ENCODE measurements around the gene C16orf74. TPM values are rescaled to one million over a fixed set of nuclear protein-coding genes. Genes with fewer than 3 reads are reported as not detected.

C16orf74 gene
- total and polyA plus RNA-seq, 2 donors (not counting 1 experiment from before 2014, with no cell fraction given), result 73.0 to 83.3 TPM

- no peak for TF ChIP-seq CTCF (IDR thresholded peaks at IDR 0.05)
- no peak for TF ChIP-seq EZH2 (IDR thresholded peaks at IDR 0.05; ENCODE audit: borderline replicate concordance, insufficient read depth, low read depth, low read length, poor library complexity, severe bottlenecking)
- DNase-seq (no peak), ATAC-seq (ENCODE audit: low read depth) (no peak)
- no peak overlapping the region for H2AFZ ChIP-seq (ENCODE audit: insufficient read depth, low read depth, low read length, poor library complexity, severe bottlenecking)
- H3K9me3 ChIP-seq (ENCODE audit: control extremely low read depth in 1 of 3, control insufficient read depth in 2 of 3, insufficient read depth in 1 of 3, low read length in 2 of 3), result no peaks in the 10 kb centered on the region
- H3K4me2 ChIP-seq (replicated peaks; ENCODE audit: low read depth, low read length, poor library complexity, severe bottlenecking), result no peak overlapping the region
- Mint-ChIP-seq H3K27me3 (no peaks in the 10 kb centered on the region), H3K9me3 (ENCODE audit: insufficient read depth) (no peaks in the 10 kb centered on the region), H3K4me1 (peaks cover 26% of the 10 kb centered on the region), H3K27ac (no peak overlapping the region), H3K4me3 (no peak overlapping the region)
- H3K79me2 ChIP-seq (ENCODE audit: control insufficient read depth, insufficient read depth, low read length), result peaks cover 15% of the 10 kb centered on the region
- 99% methylated on average over 5 of the region's 8 CpGs for WGBS (ENCODE audit: insufficient coverage)
- peaks cover 0 to 8% of the 10 kb centered on the region in 2 experiments for H3K36me3 ChIP-seq (replicated peaks in 1 of 2; ENCODE audit: control extremely low read depth in 1 of 2, control insufficient read depth in 1 of 2, extremely low read depth in 1 of 2, insufficient read depth in 2 of 2, low read length in 1 of 2)
- H3K27ac ChIP-seq (ENCODE audit: low read length in 2 of 2), result no peak overlapping the region
- no peak overlapping the region for H3K9ac ChIP-seq (ENCODE audit: low read length)
- CTCF ChIA-PET, result interaction anchor here (1.3 to 9.6 kb wide), 2 partner anchors 37 to 79 kb away, joined by 5 to 57 read pairs; no protein-coding TSS in a partner anchor
- POLR2A ChIA-PET, result no interaction called here
- intact Hi-C loops (cut with micrococcal nuclease), result no loop called here
- no peaks in the 10 kb centered on the region for H3K27me3 ChIP-seq (replicated peaks in 1 of 4; ENCODE audit: control extremely low read depth in 1 of 4, control insufficient read depth in 3 of 4, insufficient read depth in 4 of 4, low read length in 3 of 4)
- no peaks in the 10 kb centered on the region for H4K20me1 ChIP-seq (ENCODE audit: control insufficient read depth, insufficient read depth, low read length, poor library complexity, severe bottlenecking)
- H3K4me1 ChIP-seq (ENCODE audit: control insufficient read depth in 2 of 2, insufficient read depth in 2 of 2, low read length in 2 of 2), result peaks cover 14 to 25% of the 10 kb centered on the region in 2 donors
- no peak overlapping the region for H3K4me3 ChIP-seq (ENCODE audit: control extremely low read depth in 1 of 5, extremely low read depth in 1 of 5, insufficient read depth in 1 of 5, low read depth in 2 of 5, low read length in 4 of 5)
Observed at GRCh38 chr16:85681255-85681654, 69.6 kb downstream of the C16orf74 start.

GRCh38 chr16:85680352-85680944 lies 70.4 kb downstream of the C16orf74 start:
- Mint-ChIP-seq H3K27me3 (no peaks in the 10 kb centered on the region), H3K4me3 (peak overlapping the region; percentile 75), H3K4me1 (peaks cover 21% of the 10 kb centered on the region), H3K27ac (peak overlapping the region; percentile 84), H3K9me3 (ENCODE audit: insufficient read depth) (no peaks in the 10 kb centered on the region)
- 73% methylated on average over 6 of the region's 6 CpGs for WGBS (ENCODE audit: insufficient coverage)
- Histone ChIP-seq H2AFZ (ENCODE audit: insufficient read depth, low read depth, low read length, poor library complexity, severe bottlenecking) (peak overlapping the region; percentile 34), H4K20me1 (ENCODE audit: control insufficient read depth, insufficient read depth, low read length, poor library complexity, severe bottlenecking) (no peaks in the 10 kb centered on the region), H3K4me3 (ENCODE audit: control extremely low read depth in 1 of 5, extremely low read depth in 1 of 5, insufficient read depth in 1 of 5, low read depth in 2 of 5, low read length in 4 of 5) (no peak overlapping the region), H3K27ac (ENCODE audit: low read length in 2 of 2) (no peak overlapping the region), H3K9ac (ENCODE audit: low read length) (peak overlapping the region; percentile 3), H3K9me3 (ENCODE audit: control extremely low read depth in 1 of 3, control insufficient read depth in 2 of 3, insufficient read depth in 1 of 3, low read length in 2 of 3) (no peaks in the 10 kb centered on the region), H3K79me2 (ENCODE audit: control insufficient read depth, insufficient read depth, low read length) (peaks cover 13% of the 10 kb centered on the region), H3K27me3 (replicated peaks in 1 of 4; ENCODE audit: control extremely low read depth in 1 of 4, control insufficient read depth in 3 of 4, insufficient read depth in 4 of 4, low read length in 3 of 4) (no peaks in the 10 kb centered on the region), H3K36me3 (replicated peaks in 1 of 2; ENCODE audit: control extremely low read depth in 1 of 2, control insufficient read depth in 1 of 2, extremely low read depth in 1 of 2, insufficient read depth in 2 of 2, low read length in 1 of 2) (peaks cover 0 to 11% of the 10 kb centered on the region in 2 experiments), H3K4me2 (replicated peaks; ENCODE audit: low read depth, low read length, poor library complexity, severe bottlenecking) (peak overlapping the region; percentile 35), H3K4me1 (ENCODE audit: control insufficient read depth in 2 of 2, insufficient read depth in 2 of 2, low read length in 2 of 2) (peaks cover 11 to 17% of the 10 kb centered on the region in 2 donors)
- TF ChIP-seq EZH2 (IDR thresholded peaks at IDR 0.05; ENCODE audit: borderline replicate concordance, insufficient read depth, low read depth, low read length, poor library complexity, severe bottlenecking), result no peak
- TF ChIP-seq CTCF (IDR thresholded peaks at IDR 0.05), result no peak
- POLR2A ChIA-PET, result no interaction called here
- intact Hi-C loops (cut with micrococcal nuclease), result no loop called here
- CTCF ChIA-PET, result interaction anchor here (1.0 to 9.6 kb wide), 4 partner anchors 23 to 79 kb away, joined by 3 to 57 read pairs (median 4); no protein-coding TSS in a partner anchor
- peak; percentile 50 for DNase-seq
- ATAC-seq (ENCODE audit: low read depth), result peak; percentile 82

All from B cell (primary cell).